Stimulated activated CD8-positive, alpha-beta memory T cell treated with anti-CD3 and anti-CD28 coated beads, Interleukin-15, amount 100 ng/mL, for 24 hours (primary cell): Measurements from ENCODE around the gene PLCL1.
"Not testable (repeated sequence)": the region's sequence is repeated elsewhere in the genome, so short reads cannot be mapped to it uniquely, and the experiment has no call there.

Experiments used
- DNase-seq: peaks from one replicate; pipeline ENCODE4 v3.0.0-alpha.2; 2020; ENCODE audit warnings: low read depth

PLCL1 gene

DNA sequence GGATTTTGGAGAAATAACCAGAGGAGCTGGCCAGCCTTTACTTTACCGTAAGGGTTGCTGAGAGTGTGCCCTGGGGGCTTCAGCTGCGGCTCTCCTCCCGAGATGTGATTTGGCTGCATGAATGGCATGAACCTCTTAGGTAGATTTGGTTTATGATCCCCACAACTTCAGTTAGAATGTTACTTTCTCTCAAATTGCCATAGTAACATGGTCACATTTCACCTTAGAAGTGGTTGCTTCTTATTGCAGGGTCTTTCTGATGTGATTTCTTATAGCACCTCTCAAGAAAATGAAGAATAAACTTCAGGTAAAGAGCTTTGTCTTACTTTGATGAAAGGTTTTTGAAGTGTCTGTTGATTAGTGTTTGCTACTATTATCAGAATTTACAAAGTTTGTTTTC lies 5.6 kb downstream of the PLCL1 start:
- no peak for DNase-seq

GRCh38 chr2:197810491-197810890 lies 6.1 kb downstream of the PLCL1 start:
- DNase-seq, result no peak

DNA sequence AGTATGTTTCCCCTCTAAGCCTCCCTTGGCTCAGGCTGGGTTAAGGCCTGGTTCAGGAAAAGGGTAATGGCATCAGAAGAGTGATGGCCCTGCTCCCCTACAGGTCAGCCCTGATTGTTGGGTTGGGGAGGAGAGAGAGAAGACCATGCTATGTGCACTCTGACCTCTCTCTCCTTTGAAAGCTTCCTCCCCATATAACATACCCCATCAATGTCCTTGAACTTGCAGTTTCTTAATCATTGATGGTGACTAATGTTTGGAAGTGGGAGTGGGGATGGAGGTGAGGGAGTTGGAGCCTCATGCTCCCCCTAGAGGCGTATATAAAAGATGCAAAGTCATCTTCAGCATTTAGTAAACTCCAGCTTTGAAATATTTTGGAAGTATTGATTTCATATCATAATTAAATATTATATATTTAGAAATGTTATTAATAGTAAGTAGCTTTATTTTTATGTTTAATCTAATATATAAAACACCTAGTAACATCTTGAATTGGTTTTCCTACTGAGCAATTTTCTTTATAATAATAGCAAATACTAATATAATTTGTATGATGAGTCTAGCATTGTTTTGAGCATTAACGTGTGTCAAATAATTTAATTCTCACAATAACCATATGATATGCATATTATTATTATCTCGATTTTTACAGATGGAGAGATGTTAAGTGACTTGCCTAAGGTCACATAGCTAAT lies 8.8 kb downstream of the PLCL1 start:
- no peak for DNase-seq

- no peak for DNase-seq
These were observed 10.1 kb downstream of the PLCL1 start for GRCh38 chr2:197814526-197814925.

- no peak for DNase-seq
These were observed 17.3 kb downstream of the PLCL1 start for GRCh38 chr2:197821550-197822289.

DNA sequence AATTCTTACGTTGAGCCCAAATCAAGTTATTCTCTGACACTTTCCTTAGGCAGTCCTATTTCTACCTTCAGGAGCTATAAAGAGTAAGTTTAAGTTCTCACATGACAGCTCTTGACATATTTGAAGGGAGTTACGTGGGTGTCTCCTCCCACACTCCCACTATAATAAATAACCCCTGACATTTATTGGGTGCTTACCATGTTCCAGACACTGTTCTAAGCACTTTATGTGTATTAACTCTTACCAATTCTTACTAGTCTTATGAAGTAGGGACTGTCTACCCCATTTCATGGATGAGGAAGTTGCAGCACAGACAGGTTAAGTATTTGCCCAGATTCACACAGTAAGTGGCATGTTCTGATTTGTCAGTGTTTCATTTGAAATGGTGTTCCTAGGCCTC lies 17.9 kb downstream of the PLCL1 start:
- no peak for DNase-seq

DNA sequence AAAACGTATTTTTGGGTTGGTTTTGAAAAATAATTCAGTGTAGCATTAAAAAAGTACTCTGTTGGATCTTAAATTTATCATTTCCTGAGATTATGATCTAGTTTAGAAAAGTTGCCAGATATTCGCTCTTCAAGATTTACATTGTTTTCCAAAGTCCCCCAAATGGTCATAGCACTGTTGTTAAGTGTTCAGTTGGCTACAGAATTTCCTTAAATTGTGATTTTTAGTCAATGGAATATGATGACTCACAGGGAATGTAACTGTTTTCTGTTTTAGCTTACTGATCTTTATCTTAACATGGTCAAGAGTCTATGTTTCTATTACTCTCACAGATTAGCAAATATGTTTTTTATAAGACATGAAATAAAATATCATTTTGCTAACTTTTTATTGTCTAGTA lies 23.2 kb downstream of the PLCL1 start:
- no peak for DNase-seq

- no peak for DNase-seq
These were observed 24.2 kb downstream of the PLCL1 start for GRCh38 chr2:197828464-197829135.

DNA sequence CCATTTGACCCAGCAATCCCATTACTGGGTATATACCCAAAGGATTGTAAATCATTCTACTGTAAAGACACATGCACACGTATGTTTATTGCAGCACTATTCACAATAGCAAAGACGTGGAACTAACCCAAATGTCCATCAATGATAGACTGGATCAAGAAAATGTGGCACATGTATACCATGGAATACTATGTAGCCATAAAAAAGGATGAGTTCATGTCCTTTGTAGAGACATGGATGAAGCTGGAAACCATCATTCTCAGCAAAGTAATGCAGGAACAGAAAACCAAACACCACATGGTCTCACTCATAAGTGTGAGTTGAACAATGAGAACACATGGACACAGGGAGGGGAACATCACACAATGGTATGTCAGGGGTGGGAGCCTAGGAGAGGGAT lies 30.4 kb downstream of the PLCL1 start:
- not testable (repeated sequence) for DNase-seq

GRCh38 chr2:197835293-197835692 lies 30.9 kb downstream of the PLCL1 start:
- DNase-seq, result no peak

DNA sequence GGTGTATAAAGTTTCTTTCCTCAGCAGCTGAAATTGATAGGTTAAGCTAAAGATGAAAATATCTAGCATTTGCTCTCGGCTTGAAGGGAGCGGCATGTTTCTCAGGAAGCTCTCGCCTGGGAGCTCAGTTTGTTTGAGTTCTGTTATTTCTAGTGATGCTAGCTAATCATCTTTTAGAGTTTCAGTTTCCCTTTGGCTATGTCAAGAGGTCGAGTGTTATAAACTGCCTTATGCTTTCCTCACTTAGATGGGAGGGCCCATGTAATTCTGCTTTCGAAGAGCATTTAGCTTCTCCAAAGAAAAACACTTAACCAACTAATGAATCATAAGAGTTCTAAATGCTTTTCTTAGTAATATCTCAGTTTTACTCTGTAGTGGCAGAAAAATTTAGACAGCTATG lies 33.6 kb downstream of the PLCL1 start:
- DNase-seq, result no peak

DNA sequence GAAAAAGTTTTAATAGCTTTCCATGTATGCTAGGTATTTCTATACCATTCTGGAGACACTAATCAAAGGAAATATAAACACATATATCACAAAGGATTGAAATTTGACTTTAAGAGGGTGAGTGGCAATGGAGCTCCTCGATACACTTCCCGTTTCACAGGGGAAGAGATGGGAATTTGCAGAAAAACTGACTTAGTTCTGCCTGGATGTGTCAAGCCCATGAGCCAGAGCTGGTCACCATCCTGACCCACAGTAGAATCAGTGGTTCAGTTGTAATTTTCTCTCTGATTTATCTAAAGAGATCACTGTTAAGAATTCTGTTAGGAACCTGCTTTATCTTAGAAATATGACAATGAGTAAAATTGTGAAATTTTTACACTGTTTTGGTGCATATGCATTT lies 34.2 kb downstream of the PLCL1 start:
- no peak for DNase-seq

DNA sequence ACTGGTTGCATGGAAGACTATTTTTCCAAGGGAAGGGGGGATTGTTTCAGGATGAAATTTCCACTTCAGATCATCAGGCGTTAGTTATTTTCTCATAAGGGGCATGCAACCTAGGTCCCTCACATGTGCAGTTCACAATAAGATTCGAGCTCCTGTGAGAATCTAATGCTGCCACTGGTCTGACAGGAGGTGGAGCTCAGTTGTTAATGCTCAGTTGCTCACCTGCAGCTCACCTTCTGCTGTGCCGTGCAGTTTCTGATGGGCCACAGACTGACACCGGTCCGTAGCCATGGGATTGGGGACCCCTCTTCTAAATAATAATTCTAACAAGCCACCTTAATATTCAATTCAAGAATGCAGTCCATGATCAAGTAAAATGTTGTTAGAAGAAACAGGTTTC lies 34.9 kb downstream of the PLCL1 start:
- DNase-seq, result no peak

GRCh38 chr2:197839856-197840255 lies 35.5 kb downstream of the PLCL1 start:
- DNase-seq, result no peak

GRCh38 chr2:197846128-197846527 lies 41.7 kb downstream of the PLCL1 start:
- DNase-seq, result no peak

- no peak for DNase-seq
These were observed 42.4 kb downstream of the PLCL1 start for GRCh38 chr2:197846777-197847176.

- no peak for DNase-seq
These were observed 43.4 kb downstream of the PLCL1 start for GRCh38 chr2:197847651-197848401.

DNA sequence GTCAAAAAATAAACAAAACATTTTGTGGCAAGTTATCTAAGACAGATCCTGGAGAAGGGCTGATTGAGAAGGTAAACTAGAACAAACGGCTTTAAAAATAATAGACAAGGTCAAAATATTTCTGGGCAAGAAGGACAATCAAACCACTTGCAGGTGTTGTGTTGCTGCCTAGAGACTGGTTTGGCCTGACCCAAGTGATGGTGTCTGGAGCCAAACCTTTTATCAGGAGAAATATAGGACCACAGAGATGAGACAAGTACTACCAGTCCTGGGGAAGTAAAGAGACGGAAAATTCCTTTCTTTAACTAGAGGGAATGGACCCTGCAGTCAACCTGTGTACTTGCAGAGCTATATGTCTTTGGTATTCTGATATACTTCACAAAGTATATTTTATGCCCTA lies 44.2 kb downstream of the PLCL1 start:
- no peak for DNase-seq

- DNase-seq, result no peak
These were observed 46.6 kb downstream of the PLCL1 start for GRCh38 chr2:197850882-197851450.

DNA sequence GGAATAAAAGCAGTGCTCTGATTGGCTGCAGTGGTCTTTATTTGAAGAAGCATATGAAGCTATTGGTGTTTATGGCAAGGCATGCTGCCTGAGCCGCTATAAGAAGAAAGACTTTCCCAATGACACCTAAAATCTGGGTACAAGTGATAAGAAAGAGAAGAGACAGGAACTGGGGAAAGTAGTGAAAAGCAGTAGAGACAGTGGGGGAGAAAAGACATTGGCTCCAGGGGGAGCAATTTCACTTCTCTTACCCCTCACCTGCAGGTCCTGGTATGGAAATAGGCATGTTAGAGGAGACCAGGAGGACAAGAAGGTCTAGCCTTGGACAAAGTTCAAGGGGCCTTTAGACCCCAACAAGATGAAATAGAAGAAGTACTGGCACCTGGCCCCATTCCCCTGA lies 47.1 kb downstream of the PLCL1 start:
- no peak for DNase-seq

DNA sequence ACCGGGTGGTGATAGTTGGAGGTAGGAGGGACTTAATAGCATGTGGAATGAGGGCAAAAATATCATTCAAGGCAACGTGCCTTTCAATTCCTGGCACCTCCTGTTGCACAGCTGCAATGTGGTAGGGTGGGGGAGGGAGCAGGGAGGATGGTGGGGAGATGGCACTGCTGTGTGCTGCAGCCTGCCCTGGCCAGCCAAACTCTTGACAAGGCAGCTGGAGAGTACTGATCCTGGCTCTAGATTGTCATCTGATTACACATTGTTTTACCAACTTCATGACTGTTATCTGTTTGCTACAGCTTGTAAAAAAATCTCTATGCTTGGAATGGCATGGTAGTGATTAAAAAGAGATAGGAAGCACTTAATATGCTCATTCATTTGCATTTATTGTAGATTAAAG lies 47.7 kb downstream of the PLCL1 start:
- no peak for DNase-seq

- DNase-seq, result no peak
These were observed 49.2 kb downstream of the PLCL1 start for GRCh38 chr2:197853549-197853948.
